ENCODE results near the gene KIF18A.

Gene KIF18A

DNA sequence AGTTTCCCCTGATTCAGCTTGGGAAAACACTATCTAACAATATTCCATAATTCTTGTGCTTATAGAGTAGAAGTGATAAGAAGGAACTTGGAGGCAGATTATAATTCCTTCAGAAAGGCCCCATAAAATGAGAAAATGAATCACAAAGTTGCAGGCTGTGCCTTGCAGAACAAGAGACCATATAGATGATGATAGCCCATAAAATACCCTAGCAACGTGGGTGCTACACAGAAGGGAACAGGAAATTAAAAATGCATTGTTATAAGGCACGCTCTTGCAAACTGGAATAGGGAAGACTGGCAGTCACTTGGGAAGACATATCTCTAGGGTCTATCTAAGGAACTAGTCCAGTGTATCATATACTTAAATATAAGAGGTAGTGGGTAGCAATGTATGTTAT, 67.6 kb downstream of the KIF18A start:
- DNase-seq, result no peak

DNA sequence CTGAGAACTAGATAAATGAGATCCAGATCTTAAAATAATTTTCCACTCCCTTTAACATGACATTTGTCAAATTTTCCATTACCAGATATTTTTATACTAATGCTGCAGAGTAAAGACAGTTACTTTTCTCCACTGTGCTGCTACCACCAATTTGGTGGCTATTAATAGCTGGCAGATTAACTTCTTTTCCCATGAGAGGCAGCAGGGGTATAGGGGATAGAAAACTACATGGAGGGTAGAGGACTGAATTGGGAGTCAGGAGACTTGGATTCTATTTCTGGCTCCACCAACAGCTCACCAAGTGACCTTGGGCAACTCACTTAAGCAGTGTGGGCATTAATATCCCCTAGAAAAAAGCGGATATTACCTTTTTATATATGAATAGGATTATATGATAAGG, 69.2 kb downstream of the KIF18A start:
- no peak for DNase-seq

DNA sequence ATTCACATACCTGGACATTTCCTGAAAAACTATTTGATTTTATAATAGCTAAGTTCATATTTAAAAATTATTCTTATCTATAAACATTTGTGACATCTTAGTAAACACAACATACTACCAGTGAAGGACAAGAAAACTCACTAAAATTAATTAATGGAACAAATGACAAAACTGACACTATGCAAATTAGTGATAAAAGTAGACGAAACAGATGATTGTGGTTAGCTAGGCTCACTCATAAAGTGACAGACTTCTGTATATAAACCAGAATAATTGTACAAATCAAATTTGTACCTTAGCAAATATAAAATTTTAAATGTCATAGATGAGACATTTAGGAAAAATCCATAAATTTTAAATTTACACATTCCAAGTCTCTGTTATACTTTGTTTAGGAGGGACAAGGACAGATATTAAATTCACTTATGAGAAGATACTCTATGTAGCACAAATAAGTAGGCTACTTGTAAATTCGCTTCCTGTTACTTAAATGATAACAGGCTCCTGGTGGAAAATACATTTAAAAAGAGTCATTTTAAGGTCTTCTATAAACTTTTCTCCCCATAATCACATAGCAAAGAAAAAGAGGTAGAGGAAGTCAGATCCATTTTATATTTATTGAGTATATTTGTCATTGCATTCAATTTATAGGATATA, 81.2 kb downstream of the KIF18A start:
- DNase-seq, result no peak

DNA sequence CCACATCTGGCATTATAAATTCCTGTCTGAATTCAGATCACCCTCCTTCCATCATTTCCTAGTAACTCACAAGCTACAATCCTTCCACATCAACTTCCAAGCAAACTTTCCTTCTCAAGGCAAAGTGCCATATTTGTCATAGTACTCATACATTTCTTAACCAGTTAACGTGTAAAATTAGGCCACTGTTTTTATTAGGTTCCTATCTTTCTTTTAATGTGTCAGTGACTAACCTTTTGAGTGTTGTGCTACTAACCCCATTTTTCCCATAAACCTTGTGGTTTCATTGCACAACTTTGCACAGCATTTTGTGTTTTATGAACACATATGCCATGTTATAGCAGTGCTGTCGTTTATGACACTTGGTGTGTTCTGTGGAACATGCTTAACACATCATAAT, 90.1 kb downstream of the KIF18A start:
- DNase-seq, result no peak

DNA sequence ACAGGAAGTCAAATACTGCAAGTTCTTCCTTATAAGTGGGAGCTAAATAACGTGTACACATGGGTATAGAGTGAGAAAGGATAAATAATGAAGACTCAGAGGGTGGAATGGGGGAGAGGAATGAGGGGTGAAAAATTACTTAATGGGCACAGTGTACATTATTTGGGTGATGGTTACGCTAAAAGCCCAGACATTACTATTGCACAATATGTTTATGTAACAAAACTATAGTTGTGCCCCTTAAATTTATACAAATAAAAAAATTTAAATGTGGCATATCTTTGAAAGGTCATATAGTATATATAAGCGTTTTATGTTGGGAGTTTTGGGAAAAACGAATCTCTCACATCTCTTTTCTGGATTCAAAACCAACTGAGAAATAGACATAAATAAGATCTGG, 96.1 kb downstream of the KIF18A start:
- no peak for DNase-seq

DNA sequence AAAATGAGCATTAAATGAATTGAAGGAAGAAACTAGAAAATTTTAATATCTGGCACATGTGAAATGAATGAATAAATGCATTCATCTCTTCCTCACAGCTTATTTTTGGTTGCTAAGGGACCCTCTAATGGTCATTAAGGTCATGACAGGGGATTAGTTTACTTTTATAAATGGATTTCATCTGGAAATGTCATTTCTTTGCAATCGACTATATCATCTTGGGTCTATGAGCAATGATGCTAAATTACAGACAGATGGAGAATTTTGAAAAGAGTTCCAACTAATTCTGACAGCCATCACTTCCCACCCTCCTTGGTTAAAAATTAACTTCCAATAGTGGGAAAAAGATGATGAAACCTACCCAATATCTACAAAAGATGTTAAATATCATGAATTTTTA, 98.0 kb downstream of the KIF18A start:
- DNase-seq, result no peak

DNA sequence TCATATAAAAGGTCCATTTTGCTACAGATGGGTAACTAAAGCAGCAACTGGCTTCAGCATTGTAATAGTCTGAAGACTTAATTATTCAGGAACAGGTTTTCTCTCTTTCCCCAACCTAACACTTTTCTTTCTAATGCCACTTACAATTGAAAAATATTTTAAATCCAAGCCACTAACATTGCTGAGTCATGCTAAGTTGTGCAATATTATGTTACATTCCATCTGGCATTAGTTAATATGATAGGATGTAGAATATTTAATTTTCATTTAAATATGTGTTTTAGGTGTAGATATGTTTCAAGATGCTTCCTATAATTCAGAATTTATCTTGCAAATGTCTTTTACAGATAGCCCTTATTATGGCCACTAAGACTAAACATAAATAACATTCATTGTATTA, 98.6 kb downstream of the KIF18A start:
- no peak for DNase-seq

DNA sequence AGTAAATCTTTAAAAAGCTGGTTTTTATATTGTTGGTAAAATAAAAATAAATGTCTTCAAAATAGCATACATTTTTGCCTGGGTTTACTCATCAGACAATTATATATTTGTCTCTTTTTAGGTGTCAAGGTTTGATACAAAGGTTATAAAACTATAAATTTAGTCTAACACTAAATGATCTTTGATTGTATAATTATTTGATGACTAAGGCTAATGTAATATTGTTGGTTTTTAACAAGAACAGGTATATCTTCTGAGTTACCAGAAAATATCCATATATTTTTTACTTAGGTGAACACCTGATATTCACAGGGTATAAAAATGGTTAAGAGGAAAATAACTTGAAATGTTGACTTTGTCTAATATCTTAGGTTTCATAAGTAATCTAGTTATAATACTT, 104.3 kb downstream of the KIF18A start:
- no peak for DNase-seq

DNA sequence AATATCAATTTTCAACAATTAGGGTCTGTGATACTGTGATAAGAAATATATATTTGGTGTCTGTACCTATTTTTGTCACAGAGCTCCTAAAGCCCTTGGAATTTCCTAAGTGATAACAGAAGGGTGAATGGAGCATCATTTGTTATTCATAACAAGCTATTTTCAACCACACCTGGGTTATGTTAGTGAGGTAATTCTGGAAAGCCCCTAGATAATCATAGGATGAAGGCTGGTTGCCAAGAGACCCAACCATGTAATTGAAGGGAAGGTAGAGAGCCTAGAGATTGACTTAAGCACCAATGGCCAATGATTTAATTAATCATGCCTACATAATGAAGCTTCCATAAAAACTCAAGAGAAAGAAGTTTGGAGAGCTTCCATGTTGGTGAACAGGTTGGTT, 109.4 kb downstream of the KIF18A start:
- no peak for DNase-seq

DNA sequence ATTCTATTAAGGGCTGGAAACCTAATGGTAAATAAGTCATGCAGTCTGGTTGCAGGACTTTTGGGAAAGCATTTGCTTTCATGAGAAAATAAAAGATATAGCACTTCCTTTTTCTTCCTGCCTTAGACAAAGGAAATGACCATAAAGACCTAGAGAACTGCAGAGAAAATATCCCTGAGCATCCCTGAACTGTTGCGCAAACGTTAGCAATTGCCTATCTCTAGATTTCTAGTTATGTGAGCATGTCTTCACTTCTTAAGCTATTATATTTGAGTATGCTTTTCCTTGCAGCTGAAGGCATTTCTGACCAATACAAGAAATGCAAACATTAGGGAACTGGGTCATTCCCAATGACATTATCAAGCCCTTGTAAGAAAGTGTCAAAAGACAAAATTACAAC, 110.6 kb downstream of the KIF18A start:
- DNase-seq, result no peak

DNA sequence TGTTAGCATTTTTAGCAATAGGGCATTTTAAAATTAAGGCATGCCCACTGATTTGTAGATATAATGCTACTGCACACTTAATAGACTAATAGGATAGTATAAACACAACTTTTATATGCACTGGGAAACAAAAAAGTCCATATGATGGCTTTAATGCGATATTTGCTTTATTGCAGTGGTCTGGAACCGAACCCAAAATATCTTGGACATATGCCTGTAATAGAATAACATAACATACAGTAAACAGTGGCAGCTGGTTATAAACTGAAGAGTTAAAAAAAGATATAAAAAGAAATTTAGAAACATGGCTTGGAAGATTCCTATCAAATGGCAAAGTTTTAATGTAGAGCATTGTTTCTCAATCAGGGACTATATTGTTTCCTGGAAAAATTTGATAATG, 111.9 kb downstream of the KIF18A start:
- DNase-seq, result no peak

DNA sequence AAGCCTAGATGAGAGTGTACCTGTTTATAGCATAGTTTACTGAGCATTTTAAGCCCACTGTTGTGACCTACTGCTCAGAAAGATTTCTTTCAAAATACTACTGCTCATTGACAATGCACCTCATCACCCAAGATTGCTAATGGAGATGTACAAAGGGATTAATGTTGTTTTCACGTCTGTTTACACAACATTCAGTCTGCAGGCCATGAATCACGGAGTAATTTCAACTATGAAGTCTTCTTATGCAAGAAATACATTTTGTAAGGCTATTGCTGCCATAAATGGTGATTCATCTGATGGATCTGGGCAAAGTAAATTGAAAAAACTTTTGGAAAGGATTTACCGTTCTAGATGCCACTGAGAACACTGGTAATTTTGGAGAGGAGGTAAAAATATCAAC, 112.9 kb downstream of the KIF18A start:
- DNase-seq, result no peak

DNA sequence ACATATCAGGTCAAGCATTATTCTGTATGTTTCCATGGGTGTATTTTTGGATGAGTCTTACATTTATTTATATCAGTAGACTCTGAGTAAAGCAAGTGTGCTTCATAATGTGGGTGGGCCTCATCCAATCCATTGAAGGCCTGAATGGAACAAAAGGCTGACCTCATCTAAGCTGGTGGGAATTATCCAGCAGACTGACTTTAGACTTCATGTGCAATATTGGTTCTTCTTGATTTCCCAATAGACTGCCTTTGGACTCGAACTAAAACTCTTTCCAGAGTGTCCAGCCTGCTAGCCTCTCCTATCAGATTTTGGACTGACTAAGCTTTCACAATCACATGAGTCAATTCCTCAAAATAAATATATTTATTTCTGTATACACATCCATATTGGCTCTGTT, 116.2 kb downstream of the KIF18A start:
- DNase-seq, result no peak

DNA sequence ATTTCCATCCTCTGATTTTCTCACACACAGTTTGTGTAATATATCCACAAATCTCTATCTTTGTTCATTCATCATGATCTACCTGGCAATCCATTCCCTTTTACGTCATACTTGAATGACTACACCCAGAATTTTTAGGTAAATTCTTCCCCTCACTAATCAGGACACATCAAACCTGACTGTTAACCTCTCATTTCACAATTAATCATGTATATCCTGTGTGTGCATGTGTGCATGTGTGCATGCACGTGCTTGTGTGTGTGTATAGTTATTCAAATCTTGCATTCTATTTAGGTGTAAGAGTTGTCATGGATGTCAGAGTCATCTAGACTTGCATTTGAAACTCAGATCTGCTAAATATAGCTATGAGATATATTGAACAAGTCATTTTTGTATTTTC, 130.4 kb downstream of the KIF18A start:
- DNase-seq, result no peak

DNA sequence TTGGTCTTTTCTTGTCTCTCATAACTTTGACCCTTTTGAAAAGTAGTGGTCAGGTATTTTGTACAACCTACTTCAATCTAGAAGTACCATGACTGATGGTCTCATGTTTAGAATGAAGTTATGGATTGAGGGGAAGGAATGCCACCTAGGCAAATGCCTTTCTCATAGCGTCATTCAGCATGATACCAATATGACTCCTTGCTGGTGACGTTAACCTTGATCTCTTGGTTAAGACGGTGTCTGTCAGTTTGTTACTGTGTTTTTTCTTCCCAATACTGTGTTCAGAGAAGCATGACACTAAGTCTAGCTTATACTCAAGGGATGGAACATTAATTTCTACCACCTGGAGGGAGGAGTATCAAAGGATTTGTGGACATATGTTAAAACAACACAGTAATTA, 130.9 kb downstream of the KIF18A start:
- no peak for DNase-seq

DNA sequence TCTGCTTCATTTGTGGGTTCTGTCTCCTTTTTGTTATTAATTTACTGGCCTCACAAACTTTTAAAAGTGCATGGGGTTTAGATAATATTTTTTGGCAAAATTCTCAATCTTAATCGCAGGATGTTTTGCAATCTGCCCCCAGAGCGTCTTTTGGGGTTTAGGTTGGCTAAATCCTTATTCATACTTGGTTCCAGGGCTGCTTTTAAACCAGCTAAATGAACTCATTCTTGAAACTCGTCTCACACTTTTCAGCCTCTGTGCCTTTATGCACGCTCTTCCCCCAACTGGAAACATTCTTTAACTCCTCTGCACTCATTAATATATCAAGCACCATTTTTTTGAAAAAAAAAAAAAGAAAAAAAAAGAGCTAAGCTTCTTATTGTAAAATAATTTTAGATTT, 131.7 kb downstream of the KIF18A start:
- DNase-seq, result no peak

DNA sequence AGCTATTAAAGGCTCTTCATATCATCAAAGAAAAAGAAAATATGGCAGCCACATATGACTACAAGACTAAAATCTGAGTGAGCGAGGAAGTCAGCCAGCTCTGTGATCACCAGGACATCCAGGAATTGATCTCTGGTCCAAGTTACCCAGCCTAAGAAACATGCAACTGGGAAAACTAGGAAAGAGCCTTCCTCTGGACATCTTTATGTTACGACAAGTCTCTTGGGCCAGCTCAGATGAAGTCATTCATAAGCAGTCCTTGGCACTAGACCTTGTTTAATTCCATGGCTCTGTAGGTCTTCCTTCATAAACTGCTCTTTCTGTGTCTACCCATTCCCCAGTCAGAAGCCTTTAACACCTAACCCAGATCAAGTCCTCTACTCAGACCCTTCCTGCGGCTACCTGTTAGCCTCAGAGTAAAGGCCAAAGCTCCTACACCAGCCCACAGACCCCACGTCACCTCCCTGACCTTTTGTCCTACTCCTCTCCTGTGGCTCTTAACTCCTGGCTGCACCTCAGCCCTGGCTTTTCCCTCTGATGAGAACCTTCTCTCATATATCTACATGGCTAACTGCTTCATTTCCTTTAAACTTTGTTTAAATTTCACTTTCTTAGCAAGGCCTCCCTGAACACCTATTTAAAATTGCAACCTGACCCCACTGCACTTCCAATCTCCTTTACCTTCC, 134.0 kb downstream of the KIF18A start:
- no peak for DNase-seq

DNA sequence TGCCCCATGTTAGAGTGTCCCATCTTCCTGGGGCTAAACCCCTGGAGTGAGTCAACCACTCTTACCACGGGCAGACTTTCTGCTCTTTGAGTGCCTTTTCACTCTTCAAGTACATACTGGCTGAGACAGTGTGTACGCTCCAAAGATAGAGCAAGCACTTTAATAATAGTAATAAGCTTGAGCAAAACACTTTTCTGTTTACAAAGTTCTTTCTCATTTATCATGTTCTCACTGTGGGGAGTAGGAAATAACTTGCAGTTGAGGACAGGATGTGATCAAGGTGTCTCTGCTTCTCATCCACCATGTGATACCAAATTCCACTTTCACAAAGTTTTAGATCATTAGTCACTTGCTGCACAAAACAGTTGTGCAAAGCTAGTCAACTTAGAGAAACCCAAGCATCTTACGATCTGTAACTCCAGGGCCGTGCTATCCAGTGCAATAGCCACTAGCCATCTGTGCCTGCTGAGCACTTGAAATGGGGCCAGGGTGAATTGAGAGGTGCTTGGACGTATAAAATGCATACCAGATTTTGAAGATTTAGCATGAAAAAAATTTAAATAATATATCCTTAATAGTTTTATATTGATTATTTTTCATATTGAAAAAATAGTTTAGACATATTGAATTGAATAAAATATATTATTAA, 135.3 kb downstream of the KIF18A start:
- DNase-seq, result no peak

DNA sequence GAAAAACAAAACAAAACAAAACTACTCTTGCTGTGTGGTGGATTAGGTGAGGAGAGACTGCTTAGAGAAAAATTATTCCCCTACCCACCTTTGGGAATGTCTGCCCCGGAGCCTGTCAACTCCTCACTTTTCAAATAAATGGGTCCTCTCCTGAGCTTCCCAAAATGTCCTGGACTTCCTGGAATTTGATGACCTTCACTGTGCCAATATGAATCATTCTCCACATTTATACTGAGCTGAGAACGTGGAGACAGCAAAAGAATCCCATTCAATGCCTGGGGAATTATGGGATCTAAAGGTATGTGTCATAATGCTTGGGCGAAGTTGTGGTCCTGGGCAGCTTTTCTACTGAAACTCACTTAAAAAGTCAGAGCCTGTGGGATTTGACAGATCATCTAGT, 136.8 kb downstream of the KIF18A start:
- no peak for DNase-seq
